HG02970 (cell line): Measurements from ENCODE around the gene TRPV6.

ENCODE experiments used
- ATAC-seq: cut with Tn5 transposase; IDR thresholded peaks from one replicate; pipeline ENCODE4 v1.9.1; 2021; ENCODE audit warnings: mild to moderate bottlenecking, moderate library complexity, moderate number of reproducible peaks; ENCODE audit not compliant: unreplicated experiment, low FRiP score

The TRPV6 gene

DNA sequence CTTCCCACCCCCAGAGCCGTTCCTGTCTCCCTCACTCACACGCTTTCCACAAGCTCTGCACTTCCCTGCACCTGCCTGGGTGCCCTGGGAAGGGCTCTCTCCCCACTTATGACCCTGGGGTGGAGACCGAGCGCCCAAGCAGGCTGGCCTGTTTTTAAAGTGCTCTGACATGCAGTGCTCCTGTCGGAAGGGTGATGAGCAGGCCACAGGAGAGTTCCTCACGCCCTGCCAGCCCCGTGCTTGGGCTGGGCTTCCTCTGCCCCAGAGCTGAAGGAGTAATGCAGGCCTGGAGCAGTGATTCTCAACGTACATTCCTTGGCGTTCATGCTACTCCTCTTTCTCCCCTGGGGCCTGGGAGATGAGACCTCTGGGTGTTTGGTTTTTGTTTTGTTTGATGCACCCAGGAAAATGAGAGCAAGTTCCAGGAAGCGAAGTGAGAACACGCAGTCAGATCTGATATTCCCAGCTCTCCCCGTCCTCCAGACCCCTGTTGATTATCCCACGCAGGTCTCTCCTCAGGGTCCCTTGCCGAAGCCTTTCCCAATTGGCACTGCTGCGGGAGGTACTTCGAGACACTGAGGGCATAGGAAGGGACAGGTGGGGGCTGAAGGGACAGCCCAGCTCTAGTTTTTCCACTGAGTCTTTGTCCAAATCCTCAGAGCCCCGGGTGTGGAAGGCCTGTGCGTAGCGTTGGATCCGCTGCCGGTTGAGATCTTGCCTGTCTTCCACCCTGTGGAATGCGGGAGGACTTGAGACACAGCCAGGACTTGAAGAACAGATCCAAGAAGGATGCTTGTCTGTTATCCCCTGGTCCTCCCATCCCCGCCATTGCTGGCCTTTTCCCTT lies 14.1 kb downstream of the TRPV6 start:
- ATAC-seq: no peak

DNA sequence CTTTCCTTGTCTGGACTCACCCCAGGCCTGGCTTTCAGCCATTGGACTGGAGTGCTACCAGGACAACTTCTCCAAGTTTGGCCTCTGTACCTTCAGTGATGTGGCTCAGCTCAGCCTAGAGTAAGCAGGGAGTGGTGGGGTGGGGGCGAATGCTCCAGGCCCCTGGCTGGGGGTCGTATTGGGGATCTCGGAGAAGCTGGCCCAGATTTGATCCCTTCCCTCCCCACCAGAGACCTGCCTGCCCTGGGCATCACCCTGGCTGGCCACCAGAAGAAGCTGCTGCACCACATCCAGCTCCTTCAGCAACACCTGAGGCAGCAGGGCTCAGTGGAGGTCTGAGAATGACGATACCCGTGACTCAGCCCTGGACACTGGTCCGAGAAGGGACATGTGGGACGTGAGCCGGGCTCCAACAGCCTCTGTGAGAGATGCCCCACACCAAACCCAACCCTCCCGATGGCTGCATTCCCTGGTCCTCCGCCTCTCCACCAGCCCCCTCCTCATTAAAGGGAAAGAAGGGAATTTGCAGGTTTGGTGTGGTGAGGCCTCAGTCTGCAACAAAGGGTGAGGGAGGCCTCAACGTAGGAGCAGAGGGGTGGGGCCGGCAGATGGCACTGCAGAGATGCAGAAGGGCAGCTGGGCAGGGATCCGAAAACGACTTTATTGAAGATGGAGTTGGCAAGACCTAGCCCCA lies 14.8 kb downstream of the TRPV6 start:
- no peak for ATAC-seq

DNA sequence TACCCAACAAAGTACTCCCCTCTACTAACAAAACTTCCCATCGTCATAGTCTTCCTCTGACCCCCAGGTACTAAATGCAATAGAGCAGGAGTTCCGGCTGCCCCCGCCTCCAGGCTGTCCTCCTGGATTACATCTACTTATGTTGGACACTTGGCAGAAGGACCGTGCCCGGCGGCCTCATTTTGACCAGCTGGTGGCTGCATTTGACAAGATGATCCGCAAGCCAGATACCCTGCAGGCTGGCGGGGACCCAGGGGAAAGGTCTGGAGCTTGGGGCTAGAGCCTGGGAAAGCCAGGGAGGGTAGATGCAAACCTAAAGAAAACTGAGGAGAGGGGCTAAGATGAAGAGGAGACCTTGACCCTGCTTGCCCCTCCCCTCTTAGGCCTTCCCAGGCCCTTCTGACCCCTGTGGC lies 15.4 kb downstream of the TRPV6 start:
- no peak for ATAC-seq

DNA sequence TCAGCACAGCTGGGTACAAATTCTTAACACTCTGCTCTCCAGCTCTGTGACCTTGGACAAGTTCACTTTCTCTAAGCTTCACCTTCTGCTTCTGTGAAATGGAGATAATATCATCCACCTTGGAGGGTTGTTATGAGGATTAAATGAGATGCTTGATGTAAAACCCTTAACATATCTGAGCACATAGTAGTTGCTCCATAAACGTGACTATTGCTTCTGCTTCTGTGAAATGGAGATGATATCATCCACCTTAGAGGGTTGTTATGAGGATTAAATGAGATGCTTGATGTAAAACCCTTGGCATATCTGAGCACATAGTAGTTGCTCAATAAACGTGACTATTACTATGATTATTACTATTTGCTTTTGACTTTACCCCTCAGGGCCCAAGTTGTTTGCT lies 16.1 kb downstream of the TRPV6 start:
- no peak for ATAC-seq

DNA sequence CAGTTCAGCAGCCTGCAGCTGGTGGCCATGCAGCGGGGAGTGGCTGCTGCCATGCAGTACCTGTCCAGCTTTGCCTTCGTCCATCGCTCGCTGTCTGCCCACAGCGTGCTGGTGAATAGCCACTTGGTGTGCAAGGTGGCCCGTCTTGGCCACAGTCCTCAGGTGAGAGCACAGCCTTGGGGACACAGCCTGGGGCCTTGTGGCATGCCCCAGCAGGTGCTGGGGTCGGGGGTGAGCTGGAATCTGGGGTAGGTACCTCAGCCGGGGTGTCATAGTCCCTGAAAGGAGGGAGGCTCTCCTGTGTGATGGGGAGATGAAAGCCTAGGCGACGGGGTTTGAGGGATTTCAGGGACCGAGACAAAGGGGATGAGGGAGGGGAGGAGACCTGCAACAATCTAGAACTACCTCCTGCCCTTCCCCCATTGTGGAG lies 16.5 kb downstream of the TRPV6 start:
- ATAC-seq: no peak

DNA sequence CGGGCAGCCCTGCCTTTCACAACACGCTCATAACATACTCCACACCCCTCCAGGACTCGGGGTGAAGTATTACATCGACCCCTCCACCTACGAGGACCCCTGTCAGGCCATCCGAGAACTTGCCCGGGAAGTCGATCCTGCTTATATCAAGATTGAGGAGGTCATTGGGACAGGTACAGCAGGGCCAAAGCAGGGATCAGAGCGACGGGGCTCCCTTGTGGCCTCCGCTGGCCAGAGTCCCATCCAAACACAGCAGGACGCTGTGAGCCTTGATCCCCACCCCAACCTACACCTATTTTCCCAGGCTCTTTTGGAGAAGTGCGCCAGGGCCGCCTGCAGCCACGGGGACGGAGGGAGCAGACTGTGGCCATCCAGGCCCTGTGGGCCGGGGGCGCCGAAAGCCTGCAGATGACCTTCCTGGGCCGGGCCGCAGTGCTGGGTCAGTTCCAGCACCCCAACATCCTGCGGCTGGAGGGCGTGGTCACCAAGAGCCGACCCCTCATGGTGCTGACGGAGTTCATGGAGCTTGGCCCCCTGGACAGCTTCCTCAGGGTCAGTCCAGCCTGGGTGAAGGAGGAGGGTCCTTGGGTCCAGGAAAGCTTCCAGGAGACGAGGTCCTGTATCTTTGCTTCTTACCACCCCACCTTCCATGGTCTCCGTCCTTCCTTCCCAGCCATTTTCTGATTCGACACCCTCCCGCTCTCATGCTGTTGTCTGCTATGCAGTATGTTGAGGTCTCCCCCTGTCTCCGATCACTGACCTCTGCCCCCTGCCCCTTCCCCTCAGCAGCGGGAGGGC lies 17.2 kb downstream of the TRPV6 start:
- ATAC-seq: no peak

DNA sequence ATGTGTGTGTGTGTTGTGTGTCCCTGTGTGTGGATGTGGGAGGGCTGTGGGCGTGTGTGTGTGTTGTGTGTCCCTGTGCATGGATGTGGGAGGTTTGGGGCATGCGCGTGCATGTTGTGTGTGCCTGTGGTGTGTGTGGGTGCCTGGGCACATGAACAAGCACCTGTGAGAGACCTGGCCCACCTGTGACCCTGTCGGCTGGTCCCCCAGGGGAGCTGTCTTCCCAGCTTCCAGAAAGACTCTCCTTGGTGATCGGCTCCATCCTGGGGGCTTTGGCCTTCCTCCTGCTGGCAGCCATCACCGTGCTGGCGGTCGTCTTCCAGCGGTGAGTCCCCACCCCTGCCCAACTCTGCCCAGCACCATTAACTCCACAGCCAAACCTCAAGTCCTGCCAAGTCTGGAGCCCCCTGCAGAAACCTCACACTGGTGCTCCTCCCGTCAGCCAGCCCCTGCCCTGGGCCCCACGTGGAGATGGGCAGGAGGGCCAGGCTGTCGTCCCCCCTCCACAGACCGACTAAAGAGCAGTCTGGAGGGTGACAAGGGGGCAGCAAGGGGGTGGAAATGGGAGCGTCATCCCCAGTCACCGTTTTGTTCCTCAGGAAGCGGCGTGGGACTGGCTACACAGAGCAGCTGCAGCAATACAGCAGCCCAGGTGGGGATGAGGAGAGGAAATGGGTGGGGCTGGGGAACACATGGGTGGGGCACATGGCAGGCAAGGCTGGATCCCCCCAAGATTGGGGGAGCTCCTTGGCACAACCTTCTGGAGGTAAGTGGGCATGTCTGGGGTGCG lies 18.0 kb downstream of the TRPV6 start:
- no peak for ATAC-seq

DNA sequence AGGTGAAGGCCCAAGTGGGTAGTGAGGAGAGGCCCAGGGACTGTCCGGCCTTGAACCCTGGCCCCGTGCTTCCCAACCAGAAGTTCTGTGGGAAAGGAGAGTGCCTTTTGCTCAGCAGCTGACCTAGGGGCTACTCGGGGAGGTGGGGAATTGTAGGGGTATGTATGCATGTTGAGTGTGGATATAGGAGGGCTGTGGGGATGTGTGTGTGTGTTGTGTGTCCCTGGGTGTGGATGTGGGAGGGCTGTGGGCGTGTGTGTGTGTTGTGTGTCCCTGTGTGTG lies 18.5 kb downstream of the TRPV6 start:
- no peak for ATAC-seq

DNA sequence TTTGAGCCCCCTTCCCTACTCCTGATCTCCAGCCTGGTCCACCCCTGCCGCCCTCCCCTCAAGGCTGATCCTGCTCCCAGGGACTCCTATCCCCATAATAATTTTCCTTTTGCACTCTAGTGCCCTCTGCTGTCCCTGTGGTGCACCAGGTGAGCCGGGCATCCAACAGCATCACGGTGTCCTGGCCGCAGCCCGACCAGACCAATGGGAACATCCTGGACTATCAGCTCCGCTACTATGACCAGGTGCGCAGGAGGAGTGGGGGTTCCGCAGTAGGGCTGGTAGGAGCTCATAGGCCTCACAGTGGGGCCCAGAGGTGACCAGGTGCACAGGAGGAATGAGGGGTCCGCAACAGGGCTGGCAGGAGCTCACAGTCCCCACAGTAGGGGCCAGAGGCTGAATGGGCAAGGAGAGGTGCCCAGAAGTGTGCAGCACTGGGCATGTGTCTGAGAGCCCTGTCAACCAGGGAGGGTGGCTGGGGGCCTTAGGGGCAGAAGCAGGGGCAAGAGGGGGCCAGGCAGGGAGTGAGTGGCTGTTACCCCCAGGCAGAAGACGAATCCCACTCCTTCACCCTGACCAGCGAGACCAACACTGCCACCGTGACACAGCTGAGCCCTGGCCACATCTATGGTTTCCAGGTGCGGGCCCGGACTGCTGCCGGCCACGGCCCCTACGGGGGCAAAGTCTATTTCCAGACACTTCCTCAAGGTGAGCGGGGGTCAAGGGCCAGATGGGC lies 19.0 kb downstream of the TRPV6 start:
- no peak for ATAC-seq

DNA sequence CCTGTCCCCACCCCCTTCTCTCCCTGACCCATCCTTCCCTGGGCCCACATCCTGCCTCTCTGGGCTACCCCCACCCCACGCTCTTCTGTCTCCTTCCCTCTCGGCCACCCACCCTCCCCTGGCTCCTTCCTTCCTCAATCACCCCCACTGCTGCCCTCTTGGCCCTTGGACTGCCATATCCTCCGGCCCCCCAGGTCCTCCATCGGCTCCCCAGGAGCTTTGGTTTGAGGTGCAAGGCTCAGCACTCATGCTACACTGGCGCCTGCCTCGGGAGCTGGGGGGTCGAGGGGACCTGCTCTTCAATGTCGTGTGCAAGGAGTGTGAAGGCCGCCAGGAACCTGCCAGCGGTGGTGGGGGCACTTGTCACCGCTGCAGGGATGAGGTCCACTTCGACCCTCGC lies 19.8 kb downstream of the TRPV6 start:
- no peak for ATAC-seq

DNA sequence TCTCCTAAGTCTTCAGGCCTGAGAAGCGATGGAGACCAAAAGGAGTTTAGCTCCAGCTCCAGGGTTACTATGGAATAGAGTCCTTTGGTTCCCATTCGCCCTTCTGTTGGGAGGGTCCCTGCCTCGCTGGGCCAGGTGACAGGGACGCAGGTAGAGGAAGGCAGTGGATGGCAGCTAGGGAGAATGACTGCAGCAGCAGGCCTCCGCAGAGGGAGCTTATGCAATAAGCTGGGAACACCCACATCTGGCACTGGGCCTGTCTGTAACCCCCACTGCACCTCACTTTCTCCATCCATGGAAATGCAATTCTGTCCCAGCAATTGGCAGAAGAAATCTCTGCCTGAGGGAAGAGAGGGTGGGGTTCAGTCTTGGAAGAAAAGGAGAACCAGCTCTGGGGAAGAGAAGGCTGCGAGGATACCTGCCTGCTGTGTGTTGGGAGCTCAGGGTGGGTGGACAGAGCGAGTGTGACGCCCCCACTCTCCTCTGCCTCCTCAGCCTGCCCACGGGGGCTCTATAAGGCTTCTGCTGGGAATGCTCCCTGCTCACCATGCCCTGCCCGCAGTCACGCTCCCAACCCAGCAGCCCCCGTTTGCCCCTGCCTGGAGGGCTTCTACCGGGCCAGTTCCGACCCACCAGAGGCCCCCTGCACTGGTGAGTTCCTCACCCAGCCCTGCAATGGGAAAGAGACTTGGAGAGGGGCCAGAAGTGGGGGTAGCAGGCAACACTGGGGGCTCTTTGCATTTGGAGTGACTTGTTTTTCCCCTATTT lies 20.4 kb downstream of the TRPV6 start:
- ATAC-seq: no peak

DNA sequence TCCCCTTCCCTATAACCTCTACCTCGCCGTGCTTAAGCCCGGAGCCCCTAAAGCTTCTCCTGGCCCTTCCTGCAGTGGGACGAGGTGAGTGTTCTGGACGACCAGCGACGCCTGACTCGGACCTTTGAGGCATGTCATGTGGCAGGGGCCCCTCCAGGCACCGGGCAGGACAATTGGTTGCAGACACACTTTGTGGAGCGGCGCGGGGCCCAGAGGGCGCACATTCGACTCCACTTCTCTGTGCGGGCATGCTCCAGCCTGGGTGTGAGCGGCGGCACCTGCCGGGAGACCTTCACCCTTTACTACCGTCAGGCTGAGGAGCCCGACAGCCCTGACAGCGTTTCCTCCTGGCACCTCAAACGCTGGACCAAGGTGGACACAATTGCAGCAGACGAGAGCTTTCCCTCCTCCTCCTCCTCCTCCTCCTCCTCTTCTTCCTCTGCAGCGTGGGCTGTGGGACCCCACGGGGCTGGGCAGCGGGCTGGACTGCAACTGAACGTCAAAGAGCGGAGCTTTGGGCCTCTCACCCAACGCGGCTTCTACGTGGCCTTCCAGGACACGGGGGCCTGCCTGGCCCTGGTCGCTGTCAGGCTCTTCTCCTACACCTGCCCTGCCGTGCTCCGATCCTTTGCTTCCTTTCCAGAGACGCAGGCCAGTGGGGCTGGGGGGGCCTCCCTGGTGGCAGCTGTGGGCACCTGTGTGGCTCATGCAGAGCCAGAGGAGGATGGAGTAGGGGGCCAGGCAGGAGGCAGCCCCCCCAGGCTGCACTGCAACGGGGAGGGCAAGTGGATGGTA lies 21.5 kb downstream of the TRPV6 start:
- ATAC-seq: no peak

DNA sequence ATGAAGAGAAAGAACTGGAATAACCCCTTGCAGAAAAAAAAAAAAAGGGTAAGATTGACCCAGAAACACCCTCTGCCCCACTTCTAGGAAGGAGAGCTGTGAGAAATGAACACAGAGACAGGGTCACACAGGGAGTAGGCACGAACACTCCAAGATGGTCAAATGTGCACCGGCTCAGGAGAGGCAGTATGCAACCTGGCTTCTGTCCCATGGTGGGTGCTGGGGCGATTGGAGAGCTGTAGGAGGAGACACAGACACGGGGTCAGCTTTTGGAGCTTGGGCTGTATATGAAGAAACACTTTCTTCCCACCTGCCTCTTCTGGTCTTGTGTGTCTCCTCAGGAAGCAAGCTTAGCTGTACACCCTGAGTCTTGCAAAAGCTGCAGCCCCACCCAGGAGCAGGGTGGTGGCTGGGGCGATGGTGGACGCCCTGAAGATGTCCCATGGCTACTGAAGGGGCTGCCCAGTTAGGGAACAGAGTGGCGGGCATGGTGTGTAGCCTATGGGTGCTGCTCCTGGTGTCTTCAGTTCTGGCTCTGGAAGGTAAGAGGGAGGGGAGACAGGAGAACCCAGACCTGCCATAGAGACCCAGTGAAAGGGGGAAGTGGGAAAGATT lies 22.7 kb downstream of the TRPV6 start:
- no peak for ATAC-seq

DNA sequence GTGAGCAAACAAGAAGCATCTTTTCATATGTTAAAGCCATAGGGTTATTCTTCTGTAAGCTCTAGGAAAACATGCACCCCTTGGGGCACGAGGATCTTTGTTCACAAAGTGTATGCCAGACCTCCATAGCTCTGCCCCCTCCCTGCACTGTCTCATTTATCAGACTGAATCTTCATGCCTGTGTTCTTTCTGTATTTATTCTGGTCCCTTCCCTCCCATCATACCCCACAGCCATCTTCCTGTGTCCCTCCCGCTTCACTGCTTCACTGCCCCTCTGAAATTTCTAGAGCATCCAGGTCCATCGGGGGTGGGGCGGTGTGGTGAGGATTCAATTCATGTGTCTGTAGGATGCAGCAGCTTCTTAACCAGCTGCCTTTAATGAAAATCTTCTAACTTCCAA lies 23.2 kb downstream of the TRPV6 start:
- ATAC-seq: no peak

DNA sequence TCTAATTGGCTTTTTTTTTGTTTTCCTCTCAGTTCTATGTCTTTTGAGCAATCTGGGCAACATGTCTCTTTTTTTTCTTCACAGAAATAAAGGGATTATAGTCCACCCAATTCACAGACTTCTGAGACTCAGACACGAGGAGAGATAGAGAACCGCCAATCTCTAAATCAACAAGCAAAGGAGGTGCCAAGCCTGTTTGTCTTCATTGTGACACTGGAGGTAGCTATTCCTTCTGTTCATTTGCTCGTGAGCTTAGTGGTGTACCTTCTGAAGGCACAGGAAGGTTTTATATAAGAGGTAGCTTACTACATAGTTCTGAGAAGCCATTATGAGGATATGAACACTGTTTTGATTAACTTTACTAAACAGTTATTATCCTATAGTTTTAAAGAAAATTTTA lies 24.6 kb downstream of the TRPV6 start:
- ATAC-seq: no peak

DNA sequence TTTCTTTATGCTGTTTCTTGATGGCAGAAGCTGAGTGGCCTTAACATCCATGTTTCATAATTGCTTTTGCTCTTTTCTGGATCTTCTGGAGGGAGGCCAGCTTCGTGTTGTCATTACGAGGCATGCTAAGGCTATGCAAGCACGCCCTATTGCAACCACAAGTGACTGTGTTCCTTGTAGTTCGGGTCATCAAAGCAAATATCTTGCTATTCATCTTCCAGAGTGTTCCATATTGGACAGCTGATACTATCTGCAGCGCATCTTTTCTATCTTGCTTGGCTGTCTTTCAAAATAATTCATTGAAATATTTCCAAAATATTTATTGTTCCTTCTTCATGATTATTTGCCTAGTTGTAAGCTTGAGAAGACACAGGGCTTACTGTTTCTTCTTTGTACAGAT lies 25.7 kb downstream of the TRPV6 start:
- ATAC-seq: no peak

DNA sequence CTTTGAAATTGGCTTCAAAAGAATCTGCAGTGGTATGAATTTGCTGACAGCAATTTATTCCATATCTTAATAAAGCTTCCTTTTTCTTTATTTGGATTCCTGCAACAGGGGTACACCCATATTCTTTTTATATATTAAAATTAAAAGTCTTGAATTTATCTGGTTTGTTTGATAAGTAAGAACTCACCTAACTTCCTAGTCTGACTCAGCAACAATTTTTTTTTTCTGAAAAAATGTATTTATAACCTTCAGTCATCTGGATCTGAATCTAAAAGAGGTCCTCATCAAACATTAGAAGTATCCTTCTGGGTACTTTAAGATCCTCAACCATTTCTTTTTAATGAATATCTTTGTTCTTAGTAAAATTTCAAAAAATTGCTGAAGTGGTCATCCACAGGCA lies 26.1 kb downstream of the TRPV6 start:
- ATAC-seq: no peak

DNA sequence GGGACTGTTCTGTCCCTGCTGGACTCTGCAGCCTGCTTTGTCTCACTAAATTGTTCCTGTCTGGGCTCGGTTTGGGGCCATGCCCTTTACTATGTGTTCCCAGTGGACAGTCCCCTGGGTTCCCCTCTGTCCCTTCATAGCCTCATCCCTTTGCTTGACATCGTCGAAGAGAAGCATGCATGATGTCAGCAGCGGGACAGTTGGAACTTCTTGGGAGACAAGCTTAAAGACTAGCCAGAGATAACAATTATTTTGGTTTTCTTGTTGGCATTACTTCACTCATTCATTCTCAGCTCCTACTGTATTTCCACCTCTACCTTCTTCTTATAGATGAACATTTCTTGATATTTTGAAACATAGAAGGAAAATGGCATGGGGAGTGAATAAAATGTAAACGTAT lies 27.9 kb downstream of the TRPV6 start:
- no peak for ATAC-seq
